Ecto neural progenitor cell (in vitro differentiated cells): ENCODE measurements around the gene TLCD2.
"Not testable (repeated sequence)": the region's sequence is repeated elsewhere in the genome, so short reads cannot be mapped to it uniquely, and the experiment has no call there.

Experiments
- DNase-seq: peaks from one replicate; pipeline ENCODE4 v3.0.0-alpha.2; 2018; ENCODE audit warnings: low spot score

The TLCD2 gene

GRCh38 chr17:1686086-1686485 is 24.1 kb downstream of the TLCD2 start:
- no peak for DNase-seq

- DNase-seq: peak; percentile 100
Observed at GRCh38 chr17:1684378-1685189, 25.6 kb downstream of the TLCD2 start, which contains the start of gene PRPF8. PRPF8 (minus strand) TSS chr17:1684867; CDS start chr17:1684571, 296 bp downstream.

- DNase-seq: no peak
Observed at GRCh38 chr17:1683459-1683858, 26.7 kb downstream of the TLCD2 start.

- DNase-seq: no peak
Observed at GRCh38 chr17:1676401-1676800, 33.8 kb downstream of the TLCD2 start.

- no peak for DNase-seq
Observed at GRCh38 chr17:1673041-1673785, 37.0 kb downstream of the TLCD2 start.

- DNase-seq: not testable (repeated sequence)
Observed at GRCh38 chr17:1663934-1664333, 46.2 kb downstream of the TLCD2 start.

- no peak for DNase-seq
Observed at GRCh38 chr17:1661045-1661444, 49.1 kb downstream of the TLCD2 start.

- no peak for DNase-seq
Observed at GRCh38 chr17:1658100-1658499, 52.1 kb downstream of the TLCD2 start.

- no peak for DNase-seq
Observed at GRCh38 chr17:1653735-1654134, 56.4 kb downstream of the TLCD2 start.

GRCh38 chr17:1652794-1653193 is 57.4 kb downstream of the TLCD2 start:
- DNase-seq: not testable (repeated sequence)
